Measurements from ENCODE around the gene ZNF391.
"Not testable (repeated sequence)": the region's sequence is repeated elsewhere in the genome, so short reads cannot be mapped to it uniquely, and the experiment has no call there.

Gene ZNF391

DNA sequence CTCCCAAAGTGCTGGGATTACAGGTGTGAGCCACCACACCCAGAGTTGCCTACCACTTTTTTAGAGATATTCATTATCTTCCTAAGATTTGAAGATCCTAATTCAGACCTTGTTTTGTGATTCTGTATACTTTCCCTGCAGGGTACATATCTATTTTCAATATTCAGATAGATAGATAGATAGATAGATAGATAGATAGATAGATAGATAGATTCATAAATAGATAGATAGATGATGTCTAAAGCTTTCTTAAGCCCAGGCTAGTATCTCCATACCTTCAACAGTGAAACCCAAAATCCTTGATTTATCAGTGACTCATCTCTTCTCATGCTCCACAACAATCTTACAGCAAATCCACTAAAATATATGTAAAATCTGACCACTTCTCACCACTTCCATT, 30.8 kb downstream of the ZNF391 start:
- no peaks in the 10 kb centered on the region for H3K27me3 ChIP-seq (ENCODE audit: control insufficient read depth in 1 of 2, insufficient read depth in 2 of 2, low read length in 2 of 2)
- H3K4me1 ChIP-seq (ENCODE audit: control insufficient read depth in 1 of 2, insufficient read depth in 2 of 2, low read length in 2 of 2), result no peaks in the 10 kb centered on the region
- H3K4me3 ChIP-seq (ENCODE audit: low read depth in 1 of 2, low read length in 2 of 2), result no peak overlapping the region
- H3K9me3 ChIP-seq (ENCODE audit: control insufficient read depth in 1 of 2, low read length in 2 of 2), result no peaks in the 10 kb centered on the region
- no peaks in the 10 kb centered on the region for H3K36me3 ChIP-seq (ENCODE audit: control insufficient read depth in 1 of 2, insufficient read depth in 2 of 2, low read length in 2 of 2)
- H3K9ac ChIP-seq (ENCODE audit: low read depth in 1 of 2, low read length in 2 of 2), result no peak overlapping the region
- no peak overlapping the region for H3K27ac ChIP-seq (ENCODE audit: low read depth, low read length)

DNA sequence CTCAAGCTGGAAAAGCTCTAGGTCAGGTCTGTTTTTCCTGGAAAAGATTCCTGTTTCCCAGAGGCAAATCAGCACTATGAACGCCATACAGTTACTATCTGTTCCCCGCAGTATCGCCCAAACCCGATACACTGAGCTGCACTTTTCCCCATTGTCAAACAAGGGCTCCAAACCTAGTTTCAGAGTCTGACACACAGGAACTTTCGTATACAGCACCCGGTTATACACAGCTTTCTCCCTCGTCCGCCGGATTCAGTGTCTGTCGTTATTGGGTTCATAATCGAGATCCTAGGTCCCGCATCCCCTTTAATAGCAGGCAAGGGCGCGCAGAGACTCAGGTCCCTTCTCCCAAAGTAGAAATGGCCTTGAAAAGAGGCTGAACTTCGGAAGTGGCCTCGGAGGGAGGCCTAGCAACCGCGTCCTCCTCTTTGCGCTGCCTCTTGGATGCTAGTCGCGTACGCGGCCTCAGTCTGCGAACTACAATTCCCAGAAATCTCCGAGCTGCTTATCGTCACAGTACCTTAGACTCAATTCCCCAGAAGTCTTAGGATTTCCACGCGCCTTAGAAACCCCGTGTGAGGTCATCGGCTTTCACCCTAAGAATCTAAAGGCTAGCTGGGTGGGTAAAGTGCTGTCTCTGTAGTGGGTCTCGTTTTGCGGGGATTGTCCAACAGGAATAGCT, 34.2 kb downstream of the ZNF391 start:
- Histone ChIP-seq H3K4me1 (ENCODE audit: control insufficient read depth in 1 of 2, insufficient read depth in 2 of 2, low read length in 2 of 2) (no peaks in the 10 kb centered on the region), H3K9me3 (ENCODE audit: control insufficient read depth in 1 of 2, low read length in 2 of 2) (no peaks in the 10 kb centered on the region), H3K36me3 (ENCODE audit: control insufficient read depth in 1 of 2, insufficient read depth in 2 of 2, low read length in 2 of 2) (no peaks in the 10 kb centered on the region), H3K27me3 (ENCODE audit: control insufficient read depth in 1 of 2, insufficient read depth in 2 of 2, low read length in 2 of 2) (no peaks in the 10 kb centered on the region), H3K4me3 (ENCODE audit: low read depth in 1 of 2, low read length in 2 of 2) (no peak overlapping the region), H3K27ac (ENCODE audit: low read depth, low read length) (no peak overlapping the region), H3K9ac (ENCODE audit: low read depth in 1 of 2, low read length in 2 of 2) (no peak overlapping the region)

GRCh38 chr6:27424851-27425250, 36.3 kb downstream of the ZNF391 start:
- H3K4me1 ChIP-seq (ENCODE audit: control insufficient read depth in 1 of 2, insufficient read depth in 2 of 2, low read length in 2 of 2); H3K27me3 ChIP-seq (ENCODE audit: control insufficient read depth in 1 of 2, insufficient read depth in 2 of 2, low read length in 2 of 2); H3K9ac ChIP-seq (ENCODE audit: low read depth in 1 of 2, low read length in 2 of 2); H3K27ac ChIP-seq (ENCODE audit: low read depth, low read length); H3K4me3 ChIP-seq (ENCODE audit: low read depth in 1 of 2, low read length in 2 of 2); H3K36me3 ChIP-seq (ENCODE audit: control insufficient read depth in 1 of 2, insufficient read depth in 2 of 2, low read length in 2 of 2); H3K9me3 ChIP-seq (ENCODE audit: control insufficient read depth in 1 of 2, low read length in 2 of 2): not testable (repeated sequence)

DNA sequence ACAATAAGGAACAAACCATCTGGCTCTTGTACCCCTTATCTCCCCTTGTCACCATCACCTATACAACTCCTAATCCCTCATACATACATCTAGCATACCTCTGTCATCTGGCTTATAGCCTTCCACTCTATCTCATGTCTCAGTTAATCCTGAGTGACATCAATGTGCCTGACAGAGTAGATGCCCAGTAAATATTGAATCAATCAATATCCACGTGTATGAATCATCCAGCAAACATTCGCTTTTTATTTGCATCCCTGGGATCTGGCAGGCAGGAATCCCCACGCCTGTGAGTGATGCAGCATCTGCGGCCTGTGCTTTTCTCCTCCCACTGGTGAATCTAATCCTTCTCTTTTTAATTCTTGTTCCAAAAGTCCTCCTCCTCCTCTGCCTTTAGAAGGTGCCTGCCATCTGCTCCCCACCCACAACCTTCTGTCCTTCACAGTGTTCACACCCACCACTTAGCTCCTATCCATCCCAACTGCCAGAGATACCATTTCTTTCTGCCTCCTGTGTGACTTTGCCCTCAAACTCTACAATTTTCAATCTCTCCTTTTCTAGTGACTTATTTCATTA, 37.6 kb downstream of the ZNF391 start:
- H3K27me3 ChIP-seq (ENCODE audit: control insufficient read depth in 1 of 2, insufficient read depth in 2 of 2, low read length in 2 of 2), result no peaks in the 10 kb centered on the region
- H3K9ac ChIP-seq (ENCODE audit: low read depth in 1 of 2, low read length in 2 of 2), result no peak overlapping the region
- no peaks in the 10 kb centered on the region for H3K36me3 ChIP-seq (ENCODE audit: control insufficient read depth in 1 of 2, insufficient read depth in 2 of 2, low read length in 2 of 2)
- H3K4me3 ChIP-seq (ENCODE audit: low read depth in 1 of 2, low read length in 2 of 2), result no peak overlapping the region
- no peak overlapping the region for H3K27ac ChIP-seq (ENCODE audit: low read depth, low read length)
- no peaks in the 10 kb centered on the region for H3K9me3 ChIP-seq (ENCODE audit: control insufficient read depth in 1 of 2, low read length in 2 of 2)
- H3K4me1 ChIP-seq (ENCODE audit: control insufficient read depth in 1 of 2, insufficient read depth in 2 of 2, low read length in 2 of 2), result no peaks in the 10 kb centered on the region

- Histone ChIP-seq H3K27me3 (ENCODE audit: control insufficient read depth in 1 of 2, insufficient read depth in 2 of 2, low read length in 2 of 2) (no peaks in the 10 kb centered on the region), H3K9me3 (ENCODE audit: control insufficient read depth in 1 of 2, low read length in 2 of 2) (no peaks in the 10 kb centered on the region), H3K4me1 (ENCODE audit: control insufficient read depth in 1 of 2, insufficient read depth in 2 of 2, low read length in 2 of 2) (no peaks in the 10 kb centered on the region), H3K4me3 (ENCODE audit: low read depth in 1 of 2, low read length in 2 of 2) (no peak overlapping the region), H3K9ac (ENCODE audit: low read depth in 1 of 2, low read length in 2 of 2) (no peak overlapping the region), H3K36me3 (ENCODE audit: control insufficient read depth in 1 of 2, insufficient read depth in 2 of 2, low read length in 2 of 2) (no peaks in the 10 kb centered on the region), H3K27ac (ENCODE audit: low read depth, low read length) (no peak overlapping the region)
Measured at GRCh38 chr6:27428502-27428901, 39.9 kb downstream of the ZNF391 start.

DNA sequence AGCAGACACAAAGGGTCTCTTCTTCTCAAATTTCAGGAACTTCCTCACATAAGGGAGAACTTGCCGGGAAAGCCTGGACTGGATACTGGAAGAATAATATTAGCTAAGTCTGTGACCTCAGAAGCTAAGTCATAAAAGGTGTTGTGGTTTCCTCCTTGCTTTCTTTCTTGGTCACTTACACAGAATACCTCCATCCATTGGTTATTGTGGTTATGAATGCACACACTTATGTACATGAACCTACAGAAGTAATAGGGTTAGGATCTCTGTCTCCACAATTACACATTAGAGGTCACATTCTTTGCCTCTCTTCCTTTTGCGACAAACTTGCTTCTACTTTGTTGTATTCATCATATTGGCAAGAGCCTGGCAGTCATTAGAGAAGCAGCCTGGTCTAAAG, 40.4 kb downstream of the ZNF391 start:
- no peaks in the 10 kb centered on the region for H3K36me3 ChIP-seq (ENCODE audit: control insufficient read depth in 1 of 2, insufficient read depth in 2 of 2, low read length in 2 of 2)
- no peak overlapping the region for H3K9ac ChIP-seq (ENCODE audit: low read depth in 1 of 2, low read length in 2 of 2)
- no peak overlapping the region for H3K27ac ChIP-seq (ENCODE audit: low read depth, low read length)
- H3K4me3 ChIP-seq (ENCODE audit: low read depth in 1 of 2, low read length in 2 of 2), result no peak overlapping the region
- H3K4me1 ChIP-seq (ENCODE audit: control insufficient read depth in 1 of 2, insufficient read depth in 2 of 2, low read length in 2 of 2), result no peaks in the 10 kb centered on the region
- no peaks in the 10 kb centered on the region for H3K27me3 ChIP-seq (ENCODE audit: control insufficient read depth in 1 of 2, insufficient read depth in 2 of 2, low read length in 2 of 2)
- H3K9me3 ChIP-seq (ENCODE audit: control insufficient read depth in 1 of 2, low read length in 2 of 2), result no peaks in the 10 kb centered on the region

- H3K9me3 ChIP-seq (ENCODE audit: control insufficient read depth in 1 of 2, low read length in 2 of 2), result no peaks in the 10 kb centered on the region
- no peak overlapping the region for H3K9ac ChIP-seq (ENCODE audit: low read depth in 1 of 2, low read length in 2 of 2)
- H3K27me3 ChIP-seq (ENCODE audit: control insufficient read depth in 1 of 2, insufficient read depth in 2 of 2, low read length in 2 of 2), result no peaks in the 10 kb centered on the region
- no peaks in the 10 kb centered on the region for H3K36me3 ChIP-seq (ENCODE audit: control insufficient read depth in 1 of 2, insufficient read depth in 2 of 2, low read length in 2 of 2)
- H3K27ac ChIP-seq (ENCODE audit: low read depth, low read length), result no peak overlapping the region
- no peaks in the 10 kb centered on the region for H3K4me1 ChIP-seq (ENCODE audit: control insufficient read depth in 1 of 2, insufficient read depth in 2 of 2, low read length in 2 of 2)
- no peak overlapping the region for H3K4me3 ChIP-seq (ENCODE audit: low read depth in 1 of 2, low read length in 2 of 2)
Measured at GRCh38 chr6:27433714-27434113, 45.2 kb downstream of the ZNF391 start.

DNA sequence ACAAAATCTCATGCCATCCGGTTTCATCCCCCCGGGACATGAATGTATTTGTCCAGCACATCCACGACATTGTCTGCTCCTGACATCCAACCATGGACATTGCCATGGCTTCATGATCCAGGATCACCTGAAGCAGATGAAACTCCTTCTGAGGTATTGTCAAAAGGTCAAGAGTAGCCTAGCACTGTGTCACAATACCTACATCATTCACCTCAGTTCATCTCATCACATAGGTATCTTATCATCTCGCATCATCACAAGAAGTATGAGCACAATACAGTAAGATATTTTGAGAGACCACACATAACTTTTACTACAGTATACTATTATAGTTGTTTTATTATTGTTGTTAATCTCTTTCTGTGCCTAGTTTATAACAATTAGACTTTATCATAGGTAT, 50.8 kb downstream of the ZNF391 start:
- Histone ChIP-seq H3K9me3 (ENCODE audit: control insufficient read depth in 1 of 2, low read length in 2 of 2) (peaks cover 8 to 15% of the 10 kb centered on the region in 2 donors), H3K4me3 (ENCODE audit: low read depth in 1 of 2, low read length in 2 of 2) (no peak overlapping the region)

DNA sequence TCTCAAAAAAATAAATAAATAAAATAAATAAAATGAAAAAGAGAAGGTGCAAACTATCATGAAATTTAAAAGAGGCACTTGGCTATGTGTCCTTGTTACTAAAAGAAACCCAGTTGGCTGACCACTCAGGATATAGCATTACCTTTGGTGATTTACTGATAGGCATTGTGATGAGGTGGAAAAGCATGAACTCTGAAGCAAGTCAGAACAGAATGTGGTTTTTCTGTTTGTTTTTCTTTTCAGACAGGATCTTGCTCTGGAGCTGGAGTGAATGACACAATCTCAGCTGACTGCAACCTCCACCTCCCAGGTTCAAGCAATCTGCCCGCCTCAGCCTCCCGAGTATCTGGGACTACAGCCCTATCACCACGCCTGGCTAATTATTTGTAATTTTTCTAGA, 52.4 kb downstream of the ZNF391 start:
- Histone ChIP-seq H3K9me3 (ENCODE audit: control insufficient read depth in 1 of 2, low read length in 2 of 2) (peaks cover 14 to 29% of the 10 kb centered on the region in 2 donors), H3K27ac (ENCODE audit: low read depth, low read length) (no peak overlapping the region), H3K4me1 (ENCODE audit: control insufficient read depth in 1 of 2, insufficient read depth in 2 of 2, low read length in 2 of 2) (no peaks in the 10 kb centered on the region), H3K27me3 (ENCODE audit: control insufficient read depth in 1 of 2, insufficient read depth in 2 of 2, low read length in 2 of 2) (no peaks in the 10 kb centered on the region), H3K9ac (ENCODE audit: low read depth in 1 of 2, low read length in 2 of 2) (no peak overlapping the region), H3K4me3 (ENCODE audit: low read depth in 1 of 2, low read length in 2 of 2) (no peak overlapping the region), H3K36me3 (ENCODE audit: control insufficient read depth in 1 of 2, insufficient read depth in 2 of 2, low read length in 2 of 2) (no peaks in the 10 kb centered on the region)

More for the DNA sequence above, 50.8 kb downstream of the ZNF391 start:
- Histone ChIP-seq H3K27ac (ENCODE audit: low read depth, low read length) (no peak overlapping the region), H3K4me1 (ENCODE audit: control insufficient read depth in 1 of 2, insufficient read depth in 2 of 2, low read length in 2 of 2) (no peaks in the 10 kb centered on the region), H3K9ac (ENCODE audit: low read depth in 1 of 2, low read length in 2 of 2) (no peak overlapping the region), H3K36me3 (ENCODE audit: control insufficient read depth in 1 of 2, insufficient read depth in 2 of 2, low read length in 2 of 2) (no peaks in the 10 kb centered on the region), H3K27me3 (ENCODE audit: control insufficient read depth in 1 of 2, insufficient read depth in 2 of 2, low read length in 2 of 2) (no peaks in the 10 kb centered on the region)

- no peaks in the 10 kb centered on the region for H3K27me3 ChIP-seq (ENCODE audit: control insufficient read depth in 1 of 2, insufficient read depth in 2 of 2, low read length in 2 of 2)
- no peak overlapping the region for H3K27ac ChIP-seq (ENCODE audit: low read depth, low read length)
- peaks cover 0 to under 1% of the 10 kb centered on the region in 2 donors for H3K36me3 ChIP-seq (ENCODE audit: control insufficient read depth in 1 of 2, insufficient read depth in 2 of 2, low read length in 2 of 2)
- H3K9ac ChIP-seq (ENCODE audit: low read depth in 1 of 2, low read length in 2 of 2), result no peak overlapping the region
- no peak overlapping the region for H3K4me3 ChIP-seq (ENCODE audit: low read depth in 1 of 2, low read length in 2 of 2)
- H3K4me1 ChIP-seq (ENCODE audit: control insufficient read depth in 1 of 2, insufficient read depth in 2 of 2, low read length in 2 of 2), result no peaks in the 10 kb centered on the region
- H3K9me3 ChIP-seq (ENCODE audit: control insufficient read depth in 1 of 2, low read length in 2 of 2), result peaks cover 25 to 41% of the 10 kb centered on the region in 2 donors
Measured at GRCh38 chr6:27442932-27443331, 54.4 kb downstream of the ZNF391 start.
